Gastrocnemius medialis (tissue), 4 donors: ENCODE measurements around the gene XYLT2.

Experiments
- CTCF ChIP-seq, 5 experiments: fragments of 450-650 bp in 3 of 5; fragments of 200-600 bp in 2 of 5; sonication (generic) in 2 of 5; IDR thresholded peaks in 4 of 5; conservative IDR thresholded peaks in 1 of 5; 1 replicate in 4 of 5; 2 replicates in 1 of 5; pipeline ENCODE4 v1.5.1; 2016 to 2019; ENCODE audit warnings: antibody characterized with exemption in 5 of 5, mild to moderate bottlenecking in 3 of 5, moderate library complexity in 3 of 5
- POLR2A ChIP-seq, 2 donors: fragments of 450-650 bp; IDR thresholded peaks; one replicate each; pipeline ENCODE4 v1.6.1; 2017; ENCODE audit warnings: antibody characterized with exemption in 2 of 2, mild to moderate bottlenecking in 2 of 2, moderate library complexity in 2 of 2

DNA sequence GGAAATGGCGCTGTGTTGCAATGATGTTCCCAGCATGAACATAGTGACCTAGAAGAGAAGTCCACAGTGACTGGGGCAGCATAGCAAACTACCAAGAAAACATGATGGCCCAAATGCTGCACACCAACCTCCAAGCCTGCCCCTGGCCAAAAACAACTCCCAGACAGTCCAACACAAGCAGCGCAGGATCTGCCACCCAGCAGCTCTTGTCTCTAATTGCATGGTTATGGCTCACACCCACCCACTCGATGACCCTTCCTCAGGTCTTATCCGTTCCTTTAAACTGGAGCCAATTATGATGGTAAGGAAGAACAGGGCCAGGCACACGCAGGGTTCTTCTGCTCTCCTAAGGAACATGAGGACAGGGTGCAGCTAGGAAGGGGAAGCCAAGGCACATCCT, 24.1 kb downstream of the XYLT2 start:
- no peak for TF ChIP-seq POLR2A (IDR thresholded peaks at IDR 0.05)
- TF ChIP-seq CTCF (IDR thresholded peaks at IDR 0.05 in 4 of 5, conservative IDR thresholded peaks at IDR 0.05 in 1 of 5) = no peak
